ENCODE data around the gene SLCO2B1.

The SLCO2B1 gene

GRCh38 chr11:75112200-75112599 is 38.7 kb upstream of the SLCO2B1 start:
- TF ChIP-seq CTCF (IDR thresholded peaks at IDR 0.05; ENCODE audit: low read depth, low read length) = no peak
- no peak for DNase-seq (ENCODE audit: low read depth in 2 of 2)
- H3K4me3 ChIP-seq (replicated peaks in 1 of 2; ENCODE audit: low read depth in 2 of 2, low read length in 2 of 2) = no peak overlapping the region

- no peak for TF ChIP-seq CTCF (IDR thresholded peaks at IDR 0.05; ENCODE audit: low read depth, low read length)
- no peak overlapping the region for H3K4me3 ChIP-seq (replicated peaks in 1 of 2; ENCODE audit: low read depth in 2 of 2, low read length in 2 of 2)
- DNase-seq (ENCODE audit: low read depth in 2 of 2) = no peak
These were observed 37.9 kb upstream of the SLCO2B1 start for GRCh38 chr11:75113030-75113429.

- TF ChIP-seq CTCF (IDR thresholded peaks at IDR 0.05; ENCODE audit: low read depth, low read length) = no peak
- DNase-seq (ENCODE audit: low read depth in 2 of 2) = no peak
- H3K4me3 ChIP-seq (replicated peaks in 1 of 2; ENCODE audit: low read depth in 2 of 2, low read length in 2 of 2) = no peak overlapping the region
These were observed 36.4 kb upstream of the SLCO2B1 start for GRCh38 chr11:75114465-75114864.

- no peak for TF ChIP-seq CTCF (IDR thresholded peaks at IDR 0.05; ENCODE audit: low read depth, low read length)
- DNase-seq (ENCODE audit: low read depth in 2 of 2) = no peak
- H3K4me3 ChIP-seq (replicated peaks in 1 of 2; ENCODE audit: low read depth in 2 of 2, low read length in 2 of 2) = no peak overlapping the region
These were observed 32.3 kb upstream of the SLCO2B1 start for GRCh38 chr11:75118577-75118976.

GRCh38 chr11:75126564-75126963 is 24.3 kb upstream of the SLCO2B1 start:
- H3K4me3 ChIP-seq (replicated peaks in 1 of 2; ENCODE audit: low read depth in 2 of 2, low read length in 2 of 2) = no peak overlapping the region
- TF ChIP-seq CTCF (IDR thresholded peaks at IDR 0.05; ENCODE audit: low read depth, low read length) = no peak
- no peak for DNase-seq (ENCODE audit: low read depth in 2 of 2)

GRCh38 chr11:75132080-75132479 is 18.8 kb upstream of the SLCO2B1 start:
- no peak for TF ChIP-seq CTCF (IDR thresholded peaks at IDR 0.05; ENCODE audit: low read depth, low read length)
- no peak for DNase-seq (ENCODE audit: low read depth in 2 of 2)
- no peak overlapping the region for H3K4me3 ChIP-seq (replicated peaks in 1 of 2; ENCODE audit: low read depth in 2 of 2, low read length in 2 of 2)

- DNase-seq (ENCODE audit: low read depth in 2 of 2) = peak in 1 of 2 donors; percentile 22
- TF ChIP-seq CTCF (IDR thresholded peaks at IDR 0.05; ENCODE audit: low read depth, low read length) = no peak
- no peak overlapping the region for H3K4me3 ChIP-seq (replicated peaks in 1 of 2; ENCODE audit: low read depth in 2 of 2, low read length in 2 of 2)
These were observed 16.9 kb upstream of the SLCO2B1 start for GRCh38 chr11:75133976-75134375.

Measured in cardiac fibroblast (primary cell).